ENCODE data around the gene FBXW2. TPM values are rescaled to one million over a fixed set of nuclear protein-coding genes. Genes with fewer than 3 reads are reported as not detected.

The FBXW2 gene, protein sequence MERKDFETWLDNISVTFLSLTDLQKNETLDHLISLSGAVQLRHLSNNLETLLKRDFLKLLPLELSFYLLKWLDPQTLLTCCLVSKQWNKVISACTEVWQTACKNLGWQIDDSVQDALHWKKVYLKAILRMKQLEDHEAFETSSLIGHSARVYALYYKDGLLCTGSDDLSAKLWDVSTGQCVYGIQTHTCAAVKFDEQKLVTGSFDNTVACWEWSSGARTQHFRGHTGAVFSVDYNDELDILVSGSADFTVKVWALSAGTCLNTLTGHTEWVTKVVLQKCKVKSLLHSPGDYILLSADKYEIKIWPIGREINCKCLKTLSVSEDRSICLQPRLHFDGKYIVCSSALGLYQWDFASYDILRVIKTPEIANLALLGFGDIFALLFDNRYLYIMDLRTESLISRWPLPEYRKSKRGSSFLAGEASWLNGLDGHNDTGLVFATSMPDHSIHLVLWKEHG
- total RNA-seq, result 21.7 and 27.2 TPM in 2 replicates

DNA sequence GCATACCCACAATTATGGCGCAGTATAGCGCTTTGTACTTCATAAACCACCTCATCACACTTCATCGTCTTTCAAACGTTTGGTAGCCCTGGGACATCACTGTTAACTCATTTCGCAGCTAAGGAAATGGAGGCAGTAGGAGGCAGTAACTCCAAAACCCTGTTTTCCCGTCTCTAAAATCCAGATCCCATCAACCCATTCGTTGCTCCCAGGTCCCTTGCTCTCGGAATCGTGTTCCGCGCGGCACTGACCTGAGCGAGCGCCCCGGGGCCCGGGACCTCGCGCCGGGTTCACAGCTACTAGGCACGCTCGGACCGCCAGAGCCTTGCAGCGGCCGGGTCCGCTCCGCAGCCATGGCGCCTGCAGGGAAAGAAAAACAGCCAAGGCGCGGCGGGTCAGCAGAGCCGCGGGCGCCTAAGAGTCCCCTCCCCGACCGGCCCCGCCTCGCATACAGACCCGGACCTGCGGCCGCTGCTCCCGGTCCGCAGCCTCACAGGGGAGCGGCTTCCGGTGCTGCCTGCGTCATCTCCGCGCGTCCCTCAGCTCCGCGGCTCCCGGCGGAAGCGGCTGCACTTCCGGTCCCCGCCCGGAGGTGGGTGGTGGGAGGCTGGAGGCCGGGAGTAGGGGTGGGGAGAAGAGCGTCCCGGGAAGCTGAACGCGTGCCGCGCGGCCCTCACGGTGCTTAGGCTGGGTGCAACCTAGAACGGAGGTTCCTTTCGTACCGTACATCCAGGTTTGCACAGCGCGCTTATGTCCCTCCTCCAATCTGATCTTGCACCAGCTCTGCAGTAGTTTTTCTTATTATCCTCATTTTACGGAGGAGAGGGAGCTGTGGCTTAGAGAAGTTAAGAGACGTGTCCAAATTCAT lies at the start of gene FBXW2:
Gene FBXW2 (minus strand): TSS at position 519 of the 868 bp plus-strand sequence. CDS start 5,158 bp downstream, outside the sequence.

DNA sequence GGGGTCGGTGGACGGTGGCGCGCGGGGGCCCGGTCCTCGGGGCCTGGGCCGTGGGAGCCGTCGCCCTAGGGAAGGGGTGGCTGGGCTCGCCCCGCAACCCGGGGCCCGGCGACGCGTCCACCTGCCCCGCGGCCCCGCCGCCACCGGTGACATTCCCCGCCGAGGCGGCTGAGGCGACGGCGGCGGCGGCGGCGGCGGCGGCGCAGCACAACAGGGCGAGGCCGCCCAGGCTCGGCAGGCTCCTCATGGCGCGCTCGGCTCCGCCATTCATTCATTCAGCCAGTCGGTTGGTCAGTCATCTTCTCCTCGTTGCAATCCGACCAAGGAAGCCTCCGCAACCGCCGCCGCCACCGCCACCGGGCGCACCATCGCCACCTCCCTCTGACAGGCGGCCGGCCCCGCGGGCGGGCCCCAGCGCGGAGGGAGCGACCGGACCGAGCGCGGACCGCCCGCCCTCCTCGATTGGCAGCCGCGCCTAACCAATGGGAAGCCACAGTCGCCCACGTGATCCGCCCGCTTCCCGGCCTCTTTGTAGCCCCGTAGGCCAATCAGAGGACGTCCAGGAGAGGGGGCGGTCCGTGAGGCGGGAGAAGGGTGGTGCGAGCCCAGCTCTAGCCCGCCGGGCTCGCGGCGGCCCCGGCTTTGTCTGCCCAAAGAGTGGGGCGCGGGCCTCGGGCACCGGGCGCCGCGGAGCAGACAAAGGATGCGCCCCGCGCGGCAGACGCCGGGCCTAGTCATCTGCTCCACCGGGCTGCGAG lies 78.9 kb downstream of the FBXW2 start, which contains the start of gene MEGF9:
Gene MEGF9 (minus strand): TSS at position 383 of the 758 bp plus-strand sequence. CDS start 112 bp downstream, at position 271.

Other genes starting within 250 kb of the FBXW2 start
- gene CDK5RAP2, start 213.2 kb downstream of the FBXW2 start, total RNA-seq, result 27.5 and 32.1 TPM in 2 replicates
- 4.7 and 5.1 TPM in 2 replicates for gene MEGF9, start 78.9 kb downstream of the FBXW2 start, total RNA-seq
- 31.3 and 33.5 TPM in 2 replicates for gene PSMD5, start 49.5 kb upstream of the FBXW2 start, total RNA-seq
- 20.1 and 44.6 TPM in 2 replicates for gene PHF19, start 83.8 kb upstream of the FBXW2 start, total RNA-seq
- gene TRAF1, start 133.4 kb upstream of the FBXW2 start, total RNA-seq, result 1.4 and 4.3 TPM in 2 replicates